GM12878 (cell line): ENCODE results near the gene CELSR1. TPM values are rescaled to one million over a fixed set of nuclear protein-coding genes. Genes with fewer than 3 reads are reported as not detected.

Source experiments
- ATAC-seq: fragments of 200-7000 bp; cut with Tn5 transposase; 3 replicates; pipeline ENCODE4 v1.9.1; 2020; ENCODE audit warnings: mild to moderate bottlenecking, moderate library complexity
- BruUV-seq: library from RNA; stranded (reverse); fragments of 400-500 nt; replicated peaks from 2 replicates; lab custom pipeline; 2021; lab: Mats Ljungman, UMichigan
- CTCF ChIA-PET: fragments of 300-600 bp; sonication (Branson Sonifier 250); formaldehyde crosslinking; extraction: SDS; loops from one replicate; lab custom pipeline; 2021; ENCODE audit warnings: inconsistent platforms; lab: Yijun Ruan, JAX
- POLR2A ChIA-PET: fragments of 350-600 bp; formaldehyde crosslinking; extraction: SDS; loops from one replicate; lab custom pipeline; 2021; ENCODE audit warnings: inconsistent platforms; lab: Charles Lee
- RAD21 ChIA-PET: fragments of 300-600 bp; sonication (Branson Sonifier 250); formaldehyde crosslinking; loops from one replicate; lab custom pipeline; 2023; ENCODE audit warnings: antibody characterized with exemption; ENCODE audit not compliant: unreplicated experiment; lab: Charles Lee
- SMC1A ChIA-PET: fragments of 300-600 bp; sonication (Branson Sonifier 250); formaldehyde crosslinking; loops from one replicate; lab custom pipeline; 2023; ENCODE audit not compliant: unreplicated experiment, uncharacterized antibody; lab: Charles Lee
- DNase-seq: peaks from one replicate; pipeline ENCODE4 v3.0.0-alpha.2; 2011; ENCODE audit warnings: low read depth, low spot score
- FAIRE-seq: peaks from 3 replicates; lab custom pipeline; 2011; peaks lifted over from hg19 to GRCh38; lab: Jason Lieb, UNC
- H2AFZ ChIP-seq: 2 replicates; pipeline ENCODE4 v1.6.0; 2011; ENCODE audit warnings: low read depth, low read length, control low read depth; ENCODE audit not compliant: control insufficient read depth
- H3K27ac ChIP-seq: 2 replicates; pipeline ENCODE4 v1.5.1; 2011; ENCODE audit warnings: control low read depth; ENCODE audit not compliant: control insufficient read depth, insufficient read depth
- H3K27me3 ChIP-seq, 2 experiments: replicated peaks in 1 of 2; 2 replicates each; pipeline versions ENCODE4 v1.6.0 to v1.6.1; 2011; ENCODE audit warnings: low read length in 1 of 2; ENCODE audit not compliant: control insufficient read depth in 2 of 2, insufficient read depth in 2 of 2
- H3K36me3 ChIP-seq, 2 experiments: 2 replicates each; pipeline ENCODE4 v1.5.1; 2011; ENCODE audit warnings: low read length in 1 of 2; ENCODE audit not compliant: control insufficient read depth in 2 of 2, insufficient read depth in 2 of 2
- H3K4me1 ChIP-seq: 2 replicates; pipeline ENCODE4 v1.6.1; 2011; ENCODE audit warnings: mild to moderate bottlenecking, low read length, moderate library complexity, mixed read lengths; ENCODE audit not compliant: control insufficient read depth, insufficient read depth
- H3K4me2 ChIP-seq: 2 replicates; pipeline ENCODE4 v1.6.0; 2011; ENCODE audit warnings: control low read depth; ENCODE audit not compliant: control insufficient read depth, insufficient read depth
- H3K4me3 ChIP-seq: fragments of 200-600 bp; sonication (generic); 2 replicates; pipeline ENCODE4 v1.5.1; 2016
- H3K79me2 ChIP-seq: 2 replicates; pipeline ENCODE4 v1.6.0; 2011; ENCODE audit warnings: low read length; ENCODE audit not compliant: control insufficient read depth, insufficient read depth
- H3K9ac ChIP-seq: 2 replicates; pipeline ENCODE4 v1.8.0; 2011; ENCODE audit warnings: low read length, control low read depth, mixed read lengths; ENCODE audit not compliant: control insufficient read depth, insufficient read depth
- H3K9me3 ChIP-seq: replicated peaks from 3 replicates; pipeline ENCODE4 v1.5.1; 2011; ENCODE audit warnings: mild to moderate bottlenecking, low read length; ENCODE audit not compliant: control insufficient read depth, insufficient read depth
- H4K20me1 ChIP-seq: 2 replicates; pipeline ENCODE4 v1.6.0; 2011; ENCODE audit not compliant: control insufficient read depth, insufficient read depth
- MEF2B ChIP-seq: fragments of 450-650 bp; IDR thresholded peaks from 2 replicates; pipeline ENCODE4 v1.6.1; 2018; ENCODE audit warnings: mild to moderate bottlenecking, moderate library complexity; ENCODE audit not compliant: partially characterized antibody, poor library complexity, severe bottlenecking
- POLR2A ChIP-seq: IDR thresholded peaks from 2 replicates; pipeline ENCODE4 v1.6.1; 2011; ENCODE audit warnings: low read depth, mild to moderate bottlenecking, low read length
- SP1 ChIP-seq: IDR thresholded peaks from one replicate; pipeline ENCODE4 v1.6.1; 2011; ENCODE audit warnings: low read depth, low read length
- TBL1XR1 ChIP-seq: IDR thresholded peaks from 2 replicates; pipeline ENCODE4 v1.6.1; 2012; ENCODE audit warnings: low read depth, low read length, improper control_type of control experiment
- WGBS: methylation state at CpG from one replicate; pipeline ENCODE4 v1.1.6; 2016; ENCODE audit warnings: low lambda C conversion rate; ENCODE audit not compliant: insufficient replicate concordance, insufficient coverage; ENCODE audit errors: missing lambda C conversion rate; 5-methylcytosine and 5-hydroxymethylcytosine counted together
- in situ Hi-C: fragments of 300-500 bp; cut with MboI; formaldehyde crosslinking; loops from 9 replicates; pipeline ENCODE4 v1.14.3; 2018; ENCODE audit warnings: mixed read lengths
- intact Hi-C: fragments of 100-400 bp; cut with micrococcal nuclease; formaldehyde crosslinking; loops from one replicate; pipeline ENCODE4 v1.14.2; 2022; ENCODE audit not compliant: unreplicated experiment
- polyA plus RNA-seq, 11 experiments: library from polyadenylated mRNA; depleted of rRNA in 4 of 11; unstranded in 6 of 11; stranded (reverse) in 5 of 11; fragments of >200 nt; fragmentation: Nextera tagmentation in 4 of 11; fragmentation: Illumina TruSeq in 1 of 11; extraction: Ambion mirVana in 4 of 11; extraction: Trizol in 1 of 11; gene quantifications; 1 replicate in 1 of 11; 2 replicates in 10 of 11; pipeline versions ENCODE4 v1.2.1 to v1.2.3, GENCODE V29; 2011 to 2016; ENCODE audit warnings: inconsistent platforms in 2 of 11, missing spikeins in 2 of 11, low read depth in 1 of 11
- total RNA-seq, 4 experiments: library from RNA; depleted of rRNA in 3 of 4; stranded (reverse); fragments of >200 nt in 3 of 4; fragmentation: Illumina TruSeq in 1 of 4; extraction: Trizol in 1 of 4; gene quantifications; 2 replicates each; pipeline versions ENCODE4 v1.2.1 to v1.2.3, GENCODE V29; 2013 to 2021

The CELSR1 gene
- total and polyA plus RNA-seq, 10 of the 15 experiments (the other 5 are each of a cell fraction or from before 2014, with no cell fraction given): 0.05 to 1.7 (median 0.35) TPM; not detected in 2

DNA sequence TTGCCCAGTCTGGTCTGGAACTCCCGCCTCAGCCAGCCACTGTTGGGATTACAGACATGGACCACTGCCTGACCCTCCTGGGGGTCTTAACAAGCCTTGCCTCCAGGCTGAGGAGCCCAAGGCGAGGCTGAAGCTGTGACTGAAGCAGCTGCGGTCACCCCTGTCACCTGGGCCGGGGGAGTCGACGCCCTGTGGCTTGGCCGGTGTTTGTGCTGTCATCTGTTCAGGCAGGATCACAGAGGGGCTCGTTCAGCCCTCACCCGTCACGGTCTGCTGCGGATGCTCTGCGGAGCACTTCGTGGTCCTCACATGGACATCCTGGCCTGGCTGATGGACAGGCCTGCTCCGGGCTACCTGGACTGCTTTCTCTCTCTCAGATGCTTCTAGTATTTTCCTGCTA lies 178.1 kb downstream of the CELSR1 start:
- H3K27ac ChIP-seq: no peak overlapping the region
- intact Hi-C loops (no loop called here), in situ Hi-C loops (no loop called here)
- no peaks in the 10 kb centered on the region for H3K4me1 ChIP-seq
- H3K27me3 ChIP-seq: no peaks in the 10 kb centered on the region
- no TSS peak for BruUV-seq
- no peak for DNase-seq
- TF ChIP-seq SP1 (no peak), MEF2B (no peak)
- ChIA-PET POLR2A (no interaction called here), CTCF (interaction anchor here (0.9 kb wide), 1 partner anchor 183 kb away, joined by 3 read pairs; no protein-coding TSS in a partner anchor), SMC1A (no interaction called here), RAD21 (no interaction called here)
- H3K4me2 ChIP-seq: no peak overlapping the region
- H3K9me3 ChIP-seq: no peaks in the 10 kb centered on the region
- no peak overlapping the region for H3K4me3 ChIP-seq
- H3K9ac ChIP-seq: no peak overlapping the region
- H2AFZ ChIP-seq: no peak overlapping the region
- H3K79me2 ChIP-seq: no peaks in the 10 kb centered on the region
- 87% methylated on average over 14 of the region's 14 CpGs for WGBS
- H4K20me1 ChIP-seq: no peaks in the 10 kb centered on the region
- peaks cover 9 to 17% of the 10 kb centered on the region in 2 experiments; a peak in 3 of 4 replicates for H3K36me3 ChIP-seq
- ATAC-seq: no peak
- FAIRE-seq: no peak

DNA sequence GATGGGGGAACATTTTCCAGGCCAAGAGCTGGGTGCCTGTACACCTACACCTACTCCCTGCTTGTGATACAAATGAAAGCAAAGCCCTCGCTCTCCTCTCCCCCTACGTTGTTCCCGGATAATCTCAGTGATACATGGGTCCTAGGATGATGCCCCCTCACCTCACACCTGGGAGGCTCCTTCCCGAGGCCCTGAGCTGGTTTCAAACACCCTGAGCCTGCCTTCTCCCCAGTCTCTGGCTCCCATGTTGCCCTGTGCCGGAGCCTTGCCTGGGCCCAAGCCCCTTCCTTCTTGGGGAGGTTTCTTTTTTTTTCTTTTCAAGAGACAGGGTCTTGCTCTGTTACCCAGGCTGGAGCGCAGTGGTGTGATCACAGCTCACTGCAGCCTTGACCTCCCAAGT lies 178.7 kb downstream of the CELSR1 start:
- POLR2A ChIA-PET: no interaction called here
- BruUV-seq: no TSS peak
- Histone ChIP-seq H3K9me3 (no peaks in the 10 kb centered on the region), H3K36me3 (peaks cover 9 to 19% of the 10 kb centered on the region in 2 experiments; a peak in 3 of 4 replicates), H3K79me2 (no peaks in the 10 kb centered on the region), H3K4me1 (no peaks in the 10 kb centered on the region), H4K20me1 (no peaks in the 10 kb centered on the region), H3K4me3 (no peak overlapping the region), H3K4me2 (no peak overlapping the region), H3K27me3 (no peaks in the 10 kb centered on the region), H3K27ac (no peak overlapping the region), H3K9ac (no peak overlapping the region), H2AFZ (no peak overlapping the region)
- intact Hi-C loops: no loop called here
- SMC1A ChIA-PET: no interaction called here
- in situ Hi-C loops: no loop called here
- ATAC-seq: no peak
- no peak for TF ChIP-seq TBL1XR1
- TF ChIP-seq POLR2A: peak; percentile 1; the same call in 1 of the 2 replicates
- RAD21 ChIA-PET: no interaction called here
- no peak for DNase-seq
- WGBS: 91% methylated on average over 6 of the region's 6 CpGs
- CTCF ChIA-PET: interaction anchor here (0.9 kb wide), 1 partner anchor 184 kb away, joined by 3 read pairs; no protein-coding TSS in a partner anchor
- FAIRE-seq: no peak
